ENCODE measurements around the gene MDGA2.

DNA sequence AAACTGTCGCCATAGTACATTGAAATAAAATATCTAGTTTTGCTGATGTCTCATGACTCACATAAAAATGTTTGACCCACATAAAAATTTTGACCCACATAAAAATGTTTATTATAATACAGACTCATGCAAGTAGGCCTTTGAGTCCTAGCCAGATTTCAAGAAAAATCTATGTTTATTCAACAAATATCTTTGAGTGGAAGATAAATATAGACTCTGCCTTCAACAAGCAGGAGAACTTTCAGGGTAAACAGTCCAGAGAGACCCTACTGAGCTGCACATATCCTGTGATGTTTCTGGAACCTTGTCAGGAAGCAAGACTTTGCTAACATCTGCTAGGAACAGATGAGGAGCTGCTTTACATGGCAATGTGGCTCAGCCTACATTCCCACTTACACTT lies 283.1 kb downstream of the MDGA2 start:
- TF ChIP-seq, protein P1, sequence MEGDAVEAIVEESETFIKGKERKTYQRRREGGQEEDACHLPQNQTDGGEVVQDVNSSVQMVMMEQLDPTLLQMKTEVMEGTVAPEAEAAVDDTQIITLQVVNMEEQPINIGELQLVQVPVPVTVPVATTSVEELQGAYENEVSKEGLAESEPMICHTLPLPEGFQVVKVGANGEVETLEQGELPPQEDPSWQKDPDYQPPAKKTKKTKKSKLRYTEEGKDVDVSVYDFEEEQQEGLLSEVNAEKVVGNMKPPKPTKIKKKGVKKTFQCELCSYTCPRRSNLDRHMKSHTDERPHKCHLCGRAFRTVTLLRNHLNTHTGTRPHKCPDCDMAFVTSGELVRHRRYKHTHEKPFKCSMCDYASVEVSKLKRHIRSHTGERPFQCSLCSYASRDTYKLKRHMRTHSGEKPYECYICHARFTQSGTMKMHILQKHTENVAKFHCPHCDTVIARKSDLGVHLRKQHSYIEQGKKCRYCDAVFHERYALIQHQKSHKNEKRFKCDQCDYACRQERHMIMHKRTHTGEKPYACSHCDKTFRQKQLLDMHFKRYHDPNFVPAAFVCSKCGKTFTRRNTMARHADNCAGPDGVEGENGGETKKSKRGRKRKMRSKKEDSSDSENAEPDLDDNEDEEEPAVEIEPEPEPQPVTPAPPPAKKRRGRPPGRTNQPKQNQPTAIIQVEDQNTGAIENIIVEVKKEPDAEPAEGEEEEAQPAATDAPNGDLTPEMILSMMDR (IDR thresholded peaks at IDR 0.05), result no peak
- TF ChIP-seq ZFX (IDR thresholded peaks at IDR 0.05; ENCODE audit: borderline replicate concordance), result no peak
